Neural progenitor cell (in vitro differentiated cells): ENCODE data around the gene MOCS2.

ENCODE experiments used
- EZH2 ChIP-seq: fragments of 200-600 bp; sonication (generic); IDR thresholded peaks from 2 replicates; pipeline ENCODE4 v1.6.1; 2017; ENCODE audit warnings: antibody characterized with exemption, mild to moderate bottlenecking, moderate library complexity
- EZH2phosphoT487 ChIP-seq: fragments of 200-600 bp; sonication (generic); IDR thresholded peaks from 2 replicates; pipeline ENCODE4 v1.6.1; 2017; ENCODE audit warnings: antibody characterized with exemption
- TF ChIP-seq, protein P1 (sequence below): fragments of 200-600 bp; sonication (generic); IDR thresholded peaks from 2 replicates; pipeline ENCODE4 v1.5.1; 2017; ENCODE audit warnings: antibody characterized with exemption, mild to moderate bottlenecking

GRCh38 chr5:53068291-53068836 is 41.2 kb downstream of the MOCS2 start:
- TF ChIP-seq EZH2phosphoT487 (no peak), EZH2 (no peak)
- TF ChIP-seq, protein P1, sequence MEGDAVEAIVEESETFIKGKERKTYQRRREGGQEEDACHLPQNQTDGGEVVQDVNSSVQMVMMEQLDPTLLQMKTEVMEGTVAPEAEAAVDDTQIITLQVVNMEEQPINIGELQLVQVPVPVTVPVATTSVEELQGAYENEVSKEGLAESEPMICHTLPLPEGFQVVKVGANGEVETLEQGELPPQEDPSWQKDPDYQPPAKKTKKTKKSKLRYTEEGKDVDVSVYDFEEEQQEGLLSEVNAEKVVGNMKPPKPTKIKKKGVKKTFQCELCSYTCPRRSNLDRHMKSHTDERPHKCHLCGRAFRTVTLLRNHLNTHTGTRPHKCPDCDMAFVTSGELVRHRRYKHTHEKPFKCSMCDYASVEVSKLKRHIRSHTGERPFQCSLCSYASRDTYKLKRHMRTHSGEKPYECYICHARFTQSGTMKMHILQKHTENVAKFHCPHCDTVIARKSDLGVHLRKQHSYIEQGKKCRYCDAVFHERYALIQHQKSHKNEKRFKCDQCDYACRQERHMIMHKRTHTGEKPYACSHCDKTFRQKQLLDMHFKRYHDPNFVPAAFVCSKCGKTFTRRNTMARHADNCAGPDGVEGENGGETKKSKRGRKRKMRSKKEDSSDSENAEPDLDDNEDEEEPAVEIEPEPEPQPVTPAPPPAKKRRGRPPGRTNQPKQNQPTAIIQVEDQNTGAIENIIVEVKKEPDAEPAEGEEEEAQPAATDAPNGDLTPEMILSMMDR = no peak
